Upper lobe of right lung (tissue), 1 donor: ENCODE data around the gene IFRD1. TPM values are rescaled to one million over a fixed set of nuclear protein-coding genes. Genes with fewer than 3 reads are reported as not detected.

ENCODE experiments used
- ATAC-seq: fragments of 200-7000 bp; cut with Tn5 transposase; one replicate; pipeline ENCODE4 v1.9.1; 2020; ENCODE audit warnings: mild to moderate bottlenecking, moderate library complexity
- DNase-seq: peaks from one replicate; pipeline ENCODE4 v3.0.0-alpha.2; 2020
- H3K27ac ChIP-seq: fragments of 200-600 bp; one replicate; pipeline ENCODE4 v1.8.0; 2022
- H3K27me3 ChIP-seq: fragments of 200-600 bp; one replicate; pipeline ENCODE4 v1.8.0; 2022; ENCODE audit warnings: mild to moderate bottlenecking
- H3K36me3 ChIP-seq: fragments of 200-600 bp; one replicate; pipeline ENCODE4 v1.8.0; 2022
- H3K4me1 ChIP-seq: fragments of 200-600 bp; one replicate; pipeline ENCODE4 v1.8.0; 2022
- H3K4me3 ChIP-seq: fragments of 200-600 bp; one replicate; pipeline ENCODE4 v1.8.0; 2022; ENCODE audit warnings: mild to moderate bottlenecking
- H3K9me3 ChIP-seq: fragments of 200-600 bp; one replicate; pipeline ENCODE4 v1.8.0; 2022
- CTCF ChIP-seq: fragments of 200-600 bp; IDR thresholded peaks from one replicate; pipeline ENCODE4 v1.8.0; 2022; ENCODE audit warnings: antibody characterized with exemption
- intact Hi-C: fragments of 100-400 bp; cut with DNase I; formaldehyde crosslinking; loops from one replicate; pipeline ENCODE4 v1.11.0; 2022
- total RNA-seq: library from RNA; stranded (reverse); fragmentation: NEBNext Ultra II Directional; extraction: Animal tissue kit (Norgen Biotek cat#: 25700); gene quantifications from one replicate; pipeline ENCODE4 v1.2.1, GENCODE V29; 2021
- donor health status: DM: no; HTN: yes; CAD: no; lungs with severe emphysema.

Gene IFRD1
- total RNA-seq, 1 donor from 2014 or later, result 49.9 TPM

GRCh38 chr7:112521942-112522341, 71.7 kb downstream of the IFRD1 start:
- Histone ChIP-seq H3K9me3 (no peaks in the 10 kb centered on the region), H3K27me3 (peaks cover 8% of the 10 kb centered on the region), H3K27ac (no peak overlapping the region), H3K36me3 (no peaks in the 10 kb centered on the region), H3K4me3 (no peak overlapping the region), H3K4me1 (no peaks in the 10 kb centered on the region)
- intact Hi-C loops, result no loop called here
- TF ChIP-seq CTCF, result no peak
- no peak for DNase-seq
- no peak for ATAC-seq

GRCh38 chr7:112523871-112524270, 73.6 kb downstream of the IFRD1 start:
- Histone ChIP-seq H3K4me3 (no peak overlapping the region), H3K27ac (no peak overlapping the region), H3K9me3 (no peaks in the 10 kb centered on the region), H3K4me1 (no peaks in the 10 kb centered on the region), H3K27me3 (peaks cover 13% of the 10 kb centered on the region), H3K36me3 (no peaks in the 10 kb centered on the region)
- no peak for TF ChIP-seq CTCF
- DNase-seq (no peak), ATAC-seq (no peak)
- intact Hi-C loops, result no loop called here

Other genes with a start within 250 kb of the IFRD1 start
- 100 TPM for gene DOCK4, start 244.1 kb upstream of the IFRD1 start, total RNA-seq
- 31.0 TPM for gene ZNF277, start 243.8 kb upstream of the IFRD1 start, total RNA-seq
- 0.96 TPM for gene LSMEM1, start 30.5 kb downstream of the IFRD1 start, total RNA-seq